Stimulated activated CD8-positive, alpha-beta memory T cell treated with anti-CD3 and anti-CD28 coated beads, Interleukin-15, amount 100 ng/mL, for 1 hour (primary cell): ENCODE results near the gene OR2Y1.
"Not testable (repeated sequence)": the region's sequence is repeated elsewhere in the genome, so short reads cannot be mapped to it uniquely, and the experiment has no call there.

Experiments
- DNase-seq: peaks from one replicate; pipeline ENCODE4 v3.0.0-alpha.2; 2020; ENCODE audit warnings: low read depth

Gene OR2Y1

DNA sequence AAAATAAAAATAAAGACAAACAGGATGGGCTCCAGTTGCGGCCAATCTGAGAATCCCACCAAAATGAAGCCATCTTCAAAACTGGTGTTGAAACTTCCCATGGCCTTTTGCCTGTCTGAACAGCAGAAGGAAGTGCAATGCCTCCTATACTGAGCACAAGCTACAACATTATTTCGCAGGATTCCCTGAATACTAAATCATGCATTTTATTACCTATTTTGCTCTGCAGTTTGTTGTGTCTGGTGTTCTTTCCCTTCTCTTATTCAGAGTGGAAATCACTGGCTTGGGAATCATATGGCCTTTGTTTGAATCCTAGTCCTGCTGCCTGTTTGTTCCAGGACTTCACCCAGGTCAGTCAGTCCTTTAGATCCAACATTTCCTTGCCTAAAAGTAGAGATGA lies at the start of gene OR2Y1:
Gene OR2Y1, minus strand, starts transcription at position 101 of the 400 bp plus-strand sequence. Its CDS starts 0 bp downstream, at position 101.
- no peak for DNase-seq

DNA sequence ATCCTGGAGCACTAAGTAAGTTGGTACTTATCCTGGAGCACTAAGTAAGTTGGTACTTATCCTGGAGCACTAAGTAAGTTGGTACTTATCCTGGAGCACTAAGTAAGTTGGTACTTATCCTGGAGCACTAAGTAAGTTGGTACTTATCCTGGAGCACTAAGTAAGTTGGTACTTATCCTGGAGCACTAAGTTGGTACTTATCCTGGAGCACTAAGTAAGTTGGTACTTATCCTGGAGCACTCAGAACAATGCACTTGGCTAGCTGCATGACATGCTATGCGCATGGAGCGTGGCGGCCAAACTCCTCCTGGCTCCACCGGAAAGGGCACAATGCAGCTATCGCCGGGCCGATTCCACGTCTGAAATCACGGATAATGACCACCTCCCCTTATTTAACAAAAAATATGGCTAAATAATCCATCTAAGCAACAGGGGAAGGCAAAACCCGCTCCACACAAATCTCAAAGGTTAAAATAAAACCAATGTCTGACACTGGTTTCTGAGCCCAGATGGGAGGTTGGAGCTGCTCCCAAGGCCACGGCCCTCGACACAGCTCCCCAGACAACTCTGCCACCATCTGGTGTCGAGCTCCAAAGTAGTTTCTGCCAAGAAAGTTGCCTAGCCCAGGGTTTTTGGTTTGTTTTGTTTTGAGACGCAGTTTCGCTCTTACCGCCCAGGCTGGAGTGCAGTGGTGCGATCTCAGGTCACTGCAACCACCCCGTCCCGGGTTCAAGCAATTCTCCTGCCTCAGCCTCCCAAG lies 49.0 kb upstream of the OR2Y1 start:
- not testable (repeated sequence) for DNase-seq

DNA sequence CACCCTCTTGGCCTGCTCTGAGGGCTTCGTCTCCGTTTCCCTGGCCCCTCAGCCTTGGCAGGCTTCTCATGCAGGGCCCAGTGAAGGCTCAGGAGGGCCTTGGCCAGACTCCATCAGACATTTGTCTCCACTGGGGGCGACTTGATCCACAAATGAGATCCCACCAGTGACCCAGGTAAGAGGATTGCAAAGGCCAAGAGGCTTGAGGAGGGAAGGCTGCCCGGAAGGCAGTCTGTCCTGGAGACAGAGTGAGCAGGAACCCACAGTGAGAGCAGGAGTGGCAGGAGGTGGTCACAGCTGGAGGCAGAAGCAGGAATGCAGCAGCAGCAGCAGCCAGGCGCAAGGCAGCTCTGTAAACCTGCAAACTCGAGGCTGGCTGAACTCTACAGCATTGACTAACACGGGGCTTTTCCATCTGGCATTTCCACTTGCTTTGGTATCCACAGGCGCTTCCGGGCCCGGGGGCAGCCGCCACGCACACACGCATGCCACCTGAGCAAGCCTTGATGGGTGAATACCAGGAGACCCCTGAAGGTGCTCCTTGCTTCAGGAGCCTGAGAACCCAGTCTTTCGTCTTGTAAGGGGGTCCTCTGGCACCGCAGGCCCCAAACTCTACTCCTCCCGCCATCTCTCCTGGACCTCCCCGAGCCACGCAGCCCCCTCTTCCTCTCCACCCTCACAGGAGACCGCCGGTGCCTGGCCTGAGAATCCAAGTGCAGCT lies 48.0 kb upstream of the OR2Y1 start:
- DNase-seq: no peak

- no peak for DNase-seq
These were observed 46.9 kb upstream of the OR2Y1 start for GRCh38 chr5:180786531-180787398.

GRCh38 chr5:180785794-180786221 lies 46.0 kb upstream of the OR2Y1 start:
- DNase-seq: no peak

DNA sequence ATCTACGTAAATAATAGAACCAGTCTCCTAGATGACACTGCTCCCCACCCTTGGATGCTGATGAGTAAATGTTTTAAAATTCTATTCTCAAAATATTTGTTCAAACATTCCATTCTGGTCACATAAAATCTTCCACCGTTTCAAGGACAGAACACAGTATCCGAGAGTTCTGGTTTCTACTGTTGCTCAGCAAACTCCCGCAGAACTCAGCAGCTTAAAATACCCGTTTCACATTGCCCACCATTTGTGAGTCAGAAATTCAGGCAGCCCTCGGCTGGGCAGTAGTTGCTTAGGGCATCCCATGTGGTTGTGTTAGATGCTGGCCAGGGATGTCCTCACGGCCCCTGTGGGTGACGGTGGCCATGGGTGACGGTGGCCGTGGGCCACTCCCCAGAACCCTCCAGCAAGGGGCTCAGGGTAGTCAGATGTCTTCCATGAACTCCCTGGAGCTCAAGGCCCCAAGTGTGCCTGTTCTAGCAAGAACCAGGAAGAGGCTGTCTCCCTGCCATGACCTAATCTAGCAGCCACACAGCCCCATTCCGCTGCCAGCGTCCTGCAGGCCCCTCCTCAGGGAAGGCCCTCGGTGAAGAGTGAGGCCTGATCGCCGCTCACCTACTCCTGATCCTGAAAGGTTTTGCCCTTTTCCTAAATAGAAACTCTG lies 45.4 kb upstream of the OR2Y1 start:
- no peak for DNase-seq

DNA sequence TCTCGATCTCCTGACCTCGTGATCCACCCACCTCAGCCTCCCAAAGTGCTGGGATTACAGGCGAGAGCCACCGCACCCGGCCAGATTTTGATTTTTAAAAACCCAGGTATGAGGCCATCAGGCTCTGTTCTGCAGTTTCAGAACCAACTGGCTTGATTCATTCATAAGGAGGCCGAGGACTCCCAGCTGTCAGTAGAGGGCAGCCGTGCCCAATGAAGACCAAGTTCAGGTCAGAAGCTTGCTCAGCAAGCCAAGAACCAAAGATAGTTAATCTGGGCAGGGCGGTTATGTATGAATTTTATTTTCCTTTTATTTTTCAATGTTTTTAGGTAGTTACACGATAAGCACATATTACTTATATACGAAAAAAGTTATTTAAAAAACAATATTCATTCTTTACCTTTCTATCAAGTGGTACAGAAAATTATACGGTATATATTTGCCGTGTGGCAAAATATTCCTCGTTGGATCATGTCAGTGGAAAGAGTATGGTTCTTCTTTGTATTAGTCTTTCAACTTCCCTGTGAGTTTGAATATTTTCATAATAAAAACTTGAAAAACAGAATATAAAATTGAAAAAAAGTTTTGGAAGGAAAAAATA lies 44.7 kb upstream of the OR2Y1 start:
- DNase-seq: peak; percentile 47

- DNase-seq: no peak
These were observed 43.6 kb upstream of the OR2Y1 start for GRCh38 chr5:180783340-180784052.

GRCh38 chr5:180782748-180783147 lies 42.9 kb upstream of the OR2Y1 start:
- no peak for DNase-seq

GRCh38 chr5:180781900-180782326 lies 42.1 kb upstream of the OR2Y1 start:
- DNase-seq: not testable (repeated sequence)

DNA sequence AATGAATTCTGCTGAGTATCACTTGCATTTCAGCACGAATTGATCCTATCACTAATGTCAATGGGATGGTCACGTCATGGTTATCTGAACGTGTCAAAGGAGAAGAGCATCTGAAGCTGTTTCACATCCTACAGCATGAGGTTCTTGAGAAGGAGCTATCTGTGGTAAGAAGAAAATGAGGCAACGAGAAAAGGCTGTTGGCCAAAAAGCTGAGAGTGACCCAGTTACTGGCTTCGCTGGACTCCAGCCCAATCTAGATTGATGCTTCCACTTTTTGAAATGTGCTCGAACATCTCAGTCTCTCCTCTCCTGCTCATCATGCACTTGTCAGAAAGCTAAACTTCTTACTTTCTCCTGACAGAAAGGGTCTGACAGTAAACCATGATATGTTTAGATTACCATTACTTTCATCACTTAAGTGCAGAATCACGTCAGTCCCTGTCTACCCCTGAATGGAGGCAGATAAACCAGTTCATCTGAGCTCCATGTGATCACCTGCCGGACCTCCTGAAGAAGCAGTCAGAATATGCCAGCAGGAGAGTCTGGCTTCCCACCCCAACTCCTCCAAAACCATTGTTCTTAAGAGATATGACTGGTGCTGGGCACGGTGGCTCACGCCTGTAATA lies 40.2 kb upstream of the OR2Y1 start:
- no peak for DNase-seq

GRCh38 chr5:180777475-180777874 lies 37.6 kb upstream of the OR2Y1 start:
- DNase-seq: no peak

DNA sequence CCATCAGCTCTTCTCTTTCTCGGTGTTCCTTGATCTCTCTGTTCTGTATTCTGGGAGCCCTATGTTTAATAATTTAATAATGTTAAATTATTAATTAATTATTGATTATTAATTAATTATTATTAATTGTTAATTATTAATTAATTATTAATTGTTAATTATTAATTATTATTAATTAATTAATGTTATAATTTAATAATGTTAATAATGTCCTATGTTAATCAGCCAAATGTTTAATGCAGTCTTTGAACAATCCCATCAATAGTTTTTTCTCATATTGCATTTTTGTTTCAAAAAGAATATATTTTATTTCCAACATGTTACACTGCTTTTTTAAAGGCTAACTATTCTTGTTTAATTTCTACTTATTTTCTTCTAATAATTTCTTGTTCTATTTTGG lies 36.5 kb upstream of the OR2Y1 start:
- DNase-seq: no peak

GRCh38 chr5:180775624-180776023 lies 35.8 kb upstream of the OR2Y1 start:
- no peak for DNase-seq

GRCh38 chr5:180771839-180772238 lies 32.0 kb upstream of the OR2Y1 start:
- DNase-seq: no peak

- DNase-seq: no peak
These were observed 30.0 kb upstream of the OR2Y1 start for GRCh38 chr5:180769821-180770220.

GRCh38 chr5:180755601-180756000 lies 15.7 kb upstream of the OR2Y1 start:
- DNase-seq: no peak

DNA sequence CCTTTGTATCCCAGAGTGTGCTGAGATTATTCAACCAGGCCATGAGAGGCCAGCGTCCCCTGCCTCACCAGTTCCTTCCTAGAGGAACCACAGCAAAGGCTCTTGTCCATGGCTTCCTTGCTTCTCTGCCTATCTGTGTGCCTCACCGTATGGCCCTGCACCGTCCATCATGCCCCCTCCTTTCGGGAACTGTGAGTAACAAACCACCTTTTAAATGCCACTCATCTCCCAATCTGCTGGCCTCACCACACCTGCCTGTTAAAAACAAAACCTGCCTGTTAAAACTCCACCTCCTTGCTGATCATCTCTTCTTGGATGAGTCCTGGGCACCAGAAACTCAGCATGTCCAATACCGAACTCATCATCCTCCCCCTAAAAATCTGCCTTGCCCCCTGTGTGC lies 4.4 kb upstream of the OR2Y1 start:
- no peak for DNase-seq

GRCh38 chr5:180742727-180743126 lies 2.9 kb upstream of the OR2Y1 start:
- no peak for DNase-seq

- not testable (repeated sequence) for DNase-seq
These were observed 1.1 kb upstream of the OR2Y1 start for GRCh38 chr5:180740953-180741352.
